ENCODE results near the gene MIB1. TPM values are rescaled to one million over a fixed set of nuclear protein-coding genes. Genes with fewer than 3 reads are reported as not detected.
A peak's percentile ranks its signal among the peaks of the same experiment; 100 is the strongest.
"Not testable (repeated sequence)": the region's sequence is repeated elsewhere in the genome, so short reads cannot be mapped to it uniquely, and the experiment has no call there.

Gene MIB1
- polyA plus RNA-seq, 3 donors from 2014 or later = 1.9 to 6.4 (median 5.0) TPM

DNA sequence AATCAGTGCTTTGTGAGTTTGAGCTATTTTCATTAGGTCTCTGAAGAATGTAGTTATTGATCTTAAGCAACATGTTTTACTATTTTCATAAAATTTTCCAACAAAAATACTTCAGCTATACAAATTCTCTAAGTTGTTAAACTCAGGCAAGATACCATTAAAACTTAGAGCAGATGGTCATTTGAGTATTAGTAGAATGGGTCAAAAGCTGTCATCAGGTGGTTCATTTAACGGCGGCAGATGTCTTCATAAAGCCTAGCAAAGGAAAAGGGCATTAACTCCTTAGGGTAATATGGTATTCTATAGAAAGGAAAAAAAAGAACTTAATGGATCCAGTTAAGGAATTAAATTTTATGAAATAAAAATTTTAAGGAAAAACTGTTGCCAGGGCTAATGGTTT is 19.2 kb downstream of the MIB1 start:
- H3K27ac Mint-ChIP-seq = peak overlapping the region in 1 of 6 donors; percentile 7
- no peak overlapping the region for H3K4me3 Mint-ChIP-seq
- peaks cover 11 to 47% of the 10 kb centered on the region in 2 donors for H3K4me1 Mint-ChIP-seq
- no peak for DNase-seq
- H3K9me3 Mint-ChIP-seq = no peaks in the 10 kb centered on the region
- H3K36me3 Mint-ChIP-seq = no peaks in the 10 kb centered on the region
- peaks cover 0 to 1% (median 0%) of the 10 kb centered on the region in 3 donors for H3K27me3 Mint-ChIP-seq (ENCODE audit: low read depth in 3 of 3)

DNA sequence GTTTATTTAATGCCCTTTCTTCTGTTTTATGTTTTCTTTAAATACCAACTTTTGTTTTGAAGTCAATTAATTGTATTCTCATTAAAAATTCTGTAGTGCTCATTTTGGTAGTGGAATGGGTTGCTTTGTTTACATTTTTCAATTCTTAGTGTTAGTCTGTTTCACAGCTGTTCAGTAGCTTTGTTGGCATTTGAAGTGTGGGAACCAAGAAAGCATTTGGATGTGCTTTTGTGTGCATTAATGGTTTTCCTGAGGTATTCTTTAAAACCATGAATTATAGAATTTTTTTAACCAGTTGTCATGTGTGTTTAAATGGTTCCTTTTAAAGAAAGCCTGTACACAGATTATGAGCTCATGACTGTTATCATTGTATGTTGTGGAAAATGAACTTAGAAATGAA is 19.7 kb downstream of the MIB1 start:
- peaks cover 0 to 2% (median 0%) of the 10 kb centered on the region in 3 donors for H3K36me3 Mint-ChIP-seq
- DNase-seq = no peak
- H3K9me3 Mint-ChIP-seq = no peaks in the 10 kb centered on the region
- H3K4me1 Mint-ChIP-seq = peaks cover 11 to 46% of the 10 kb centered on the region in 2 donors
- no peak overlapping the region for H3K4me3 Mint-ChIP-seq
- H3K27ac Mint-ChIP-seq = peak overlapping the region in 1 of 6 donors; percentile 41
- peaks cover 0 to 1% (median 0%) of the 10 kb centered on the region in 3 donors for H3K27me3 Mint-ChIP-seq (ENCODE audit: low read depth in 3 of 3)

DNA sequence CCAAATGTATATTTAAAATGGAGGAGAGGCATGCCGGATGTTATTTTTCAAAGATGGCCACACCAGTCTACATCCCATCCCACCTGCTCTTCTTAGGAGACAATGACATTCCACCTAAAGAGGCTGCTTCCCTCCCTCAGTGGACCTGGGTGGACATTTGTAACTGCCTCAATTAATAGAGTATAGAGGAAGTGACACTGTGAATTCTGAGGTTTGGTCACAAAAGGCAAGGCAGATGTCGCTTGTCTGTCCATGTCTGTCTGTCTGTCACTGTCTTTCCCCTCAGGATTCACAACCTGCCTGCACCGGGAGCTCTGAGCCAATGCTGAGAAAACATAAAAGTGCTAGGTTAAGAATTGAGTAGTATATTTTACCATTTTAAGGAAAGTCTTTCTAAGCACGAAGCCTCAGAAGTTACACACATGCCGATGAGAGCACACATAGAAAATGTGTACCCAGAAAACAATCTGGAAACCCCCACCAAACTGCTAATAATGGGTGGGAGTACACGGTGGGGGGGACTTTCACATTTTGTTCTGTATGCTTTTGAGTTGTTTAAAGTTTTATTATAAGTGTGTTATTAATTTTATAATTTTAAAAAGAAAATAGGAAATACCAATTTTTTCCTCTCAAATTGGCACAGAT is 21.0 kb downstream of the MIB1 start:
- Mint-ChIP-seq H3K27me3 (ENCODE audit: low read depth in 3 of 3) (peaks cover 0 to 2% (median 1%) of the 10 kb centered on the region in 3 donors), H3K27ac (peak overlapping the region in 1 of 6 donors; percentile 41), H3K36me3 (peaks cover 5 to 14% (median 9%) of the 10 kb centered on the region in 3 donors), H3K4me3 (peak overlapping the region in 1 of 5 donors; percentile 27), H3K4me1 (peaks cover 11 to 46% of the 10 kb centered on the region in 2 donors), H3K9me3 (no peaks in the 10 kb centered on the region)
- no peak for DNase-seq

DNA sequence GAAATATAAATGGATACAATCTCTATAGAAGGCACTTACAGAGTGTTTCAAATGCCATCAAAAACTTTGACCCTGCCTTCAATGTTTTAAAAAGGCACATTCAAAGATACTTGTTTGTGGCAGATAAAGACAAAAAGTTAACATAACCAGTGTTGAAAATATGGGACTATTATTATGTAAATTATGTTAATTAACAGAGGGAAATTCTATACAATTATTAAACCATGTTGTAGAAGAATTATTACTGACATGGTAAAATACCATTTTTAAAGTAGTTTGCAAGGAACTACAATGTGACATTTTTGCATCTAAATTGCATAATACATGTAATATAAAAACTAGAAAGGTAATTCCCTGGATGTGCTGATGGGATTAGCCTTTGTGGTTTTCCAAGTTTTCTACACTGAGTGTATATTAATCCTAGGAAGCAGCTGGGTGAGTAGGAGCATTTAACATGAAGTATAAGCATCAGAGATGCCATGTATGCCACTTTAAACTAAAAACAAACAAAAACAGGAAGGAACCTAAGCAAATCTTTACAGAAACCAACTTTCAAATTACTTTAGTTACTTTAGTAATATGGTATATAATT is 21.7 kb downstream of the MIB1 start:
- peaks cover 11 to 46% of the 10 kb centered on the region in 2 donors for H3K4me1 Mint-ChIP-seq
- no peak overlapping the region for H3K27ac Mint-ChIP-seq

DNA sequence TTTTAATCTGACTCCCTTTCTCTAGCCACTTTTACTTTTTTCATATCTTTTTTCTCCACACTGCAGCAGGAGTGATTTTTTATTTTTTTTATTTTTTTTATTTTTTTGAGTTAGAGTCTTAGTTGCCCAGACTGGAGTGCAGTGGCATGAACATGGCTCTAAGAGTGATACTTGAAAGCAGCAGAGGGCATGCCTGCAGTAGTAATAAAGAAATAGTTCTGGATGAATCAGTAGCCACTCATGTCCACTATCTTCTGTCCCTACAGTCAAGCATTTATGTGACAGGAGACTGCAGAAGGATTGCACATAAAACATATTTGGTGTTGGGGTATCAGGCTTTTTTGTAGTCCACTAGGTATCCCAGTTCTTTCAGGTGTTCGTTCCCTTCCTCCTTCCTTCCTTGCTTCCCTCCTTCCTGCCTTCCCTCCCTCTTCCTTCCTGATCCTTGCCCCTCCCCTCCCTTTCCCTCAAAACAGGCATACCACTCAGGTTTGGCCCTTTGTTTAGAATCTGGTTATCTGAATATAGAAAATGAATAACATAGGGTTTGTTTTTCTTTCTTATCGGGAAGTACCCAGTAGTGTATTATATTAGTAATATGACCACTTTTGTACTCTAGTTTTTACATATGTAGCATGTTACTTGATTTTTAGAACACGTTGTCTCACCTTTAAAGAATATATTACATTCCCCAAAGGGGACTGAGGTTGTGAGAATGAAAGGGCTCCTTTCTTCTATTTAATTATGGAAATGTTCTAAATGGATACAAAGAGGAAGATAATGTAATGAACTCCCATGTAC is 23.5 kb downstream of the MIB1 start:
- peaks cover 17 to 31% (median 20%) of the 10 kb centered on the region in 3 donors for H3K36me3 Mint-ChIP-seq
- H3K4me1 Mint-ChIP-seq = peaks cover 11 to 40% of the 10 kb centered on the region in 2 donors
- peaks cover 0 to 2% (median 1%) of the 10 kb centered on the region in 3 donors for H3K27me3 Mint-ChIP-seq (ENCODE audit: low read depth in 3 of 3)
- H3K9me3 Mint-ChIP-seq = no peaks in the 10 kb centered on the region
- no peak overlapping the region for H3K4me3 Mint-ChIP-seq
- no peak overlapping the region for H3K27ac Mint-ChIP-seq
- no peak for DNase-seq

More for the DNA sequence above, 21.7 kb downstream of the MIB1 start:
- no peaks in the 10 kb centered on the region for H3K9me3 Mint-ChIP-seq
- H3K27me3 Mint-ChIP-seq (ENCODE audit: low read depth in 3 of 3) = peaks cover 0 to 2% (median 1%) of the 10 kb centered on the region in 3 donors
- H3K36me3 Mint-ChIP-seq = peaks cover 9 to 21% (median 11%) of the 10 kb centered on the region in 3 donors
- no peak for DNase-seq
- H3K4me3 Mint-ChIP-seq = no peak overlapping the region

DNA sequence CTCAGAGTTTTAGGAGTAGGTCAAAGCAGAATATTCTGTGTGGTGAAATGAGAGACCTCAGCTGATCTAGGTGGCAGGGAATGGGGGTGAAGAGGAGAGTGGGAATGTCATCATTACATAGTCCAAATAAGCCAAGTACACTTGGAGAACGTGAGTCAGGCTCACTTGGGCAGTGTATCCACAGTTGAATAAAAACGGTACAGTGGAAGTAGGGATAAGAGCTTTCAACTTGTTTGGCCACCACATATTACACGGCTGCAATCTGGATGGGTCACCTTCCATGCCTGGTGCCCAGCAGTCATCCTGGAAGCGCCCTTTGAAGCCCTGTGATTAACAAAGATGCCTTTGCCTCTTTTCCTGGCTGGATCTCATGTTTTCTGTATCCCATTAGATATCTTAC is 28.6 kb downstream of the MIB1 start:
- Mint-ChIP-seq H3K4me1 (no peaks in the 10 kb centered on the region), H3K27ac (no peak overlapping the region), H3K4me3 (no peak overlapping the region), H3K27me3 (ENCODE audit: low read depth in 3 of 3) (peaks cover 0 to 2% (median 0%) of the 10 kb centered on the region in 3 donors), H3K36me3 (peaks cover 24 to 48% (median 35%) of the 10 kb centered on the region in 3 donors), H3K9me3 (no peaks in the 10 kb centered on the region)
- no peak for DNase-seq

DNA sequence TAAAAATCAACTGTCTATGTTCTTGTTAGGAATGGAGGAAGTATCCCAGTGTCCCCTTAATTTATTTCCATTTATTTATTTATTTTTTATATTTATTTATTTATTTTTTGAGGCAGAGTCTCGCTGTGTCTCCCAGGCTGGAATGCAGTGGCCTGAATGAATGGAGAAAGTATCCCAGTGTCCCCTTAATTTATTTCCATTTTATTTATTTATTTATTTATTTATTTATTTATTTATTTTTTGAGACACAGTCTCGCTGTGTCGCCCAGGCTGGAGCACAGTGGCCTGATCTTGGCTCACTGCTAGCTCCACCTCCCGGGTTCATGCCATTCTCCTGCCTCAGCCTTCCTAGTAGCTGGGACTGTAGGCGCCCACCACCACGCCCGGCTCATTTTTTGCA is 34.1 kb downstream of the MIB1 start:
- no peak overlapping the region for H3K27ac Mint-ChIP-seq
- no peaks in the 10 kb centered on the region for H3K4me1 Mint-ChIP-seq
- H3K27me3 Mint-ChIP-seq (ENCODE audit: low read depth in 3 of 3) = peaks cover 0 to 3% (median 0%) of the 10 kb centered on the region in 3 donors
- no peak for DNase-seq
- no peaks in the 10 kb centered on the region for H3K9me3 Mint-ChIP-seq
- peaks cover 8 to 29% (median 18%) of the 10 kb centered on the region in 3 donors for H3K36me3 Mint-ChIP-seq
- H3K4me3 Mint-ChIP-seq = no peak overlapping the region

DNA sequence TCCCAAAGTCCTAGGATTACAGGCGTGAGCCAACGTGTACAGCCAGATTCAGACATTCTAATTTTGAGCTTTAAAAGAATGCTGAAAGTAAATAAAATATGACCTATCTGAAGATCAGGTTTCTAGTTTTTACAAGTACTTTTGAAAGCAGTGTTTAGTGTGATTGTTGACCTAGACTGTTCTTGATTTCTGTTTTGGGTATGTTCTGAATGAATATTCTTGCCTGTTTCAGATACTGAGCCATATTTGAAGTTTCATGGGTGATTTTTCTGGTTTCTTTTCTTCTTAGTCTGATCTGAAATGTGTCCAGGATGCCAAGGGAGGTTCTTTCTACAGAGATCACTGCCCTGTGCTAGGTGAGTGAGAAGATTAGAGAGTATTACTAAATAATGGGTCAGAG is 37.2 kb downstream of the MIB1 start:
- Mint-ChIP-seq H3K36me3 (peaks cover 17 to 37% (median 30%) of the 10 kb centered on the region in 3 donors), H3K27me3 (ENCODE audit: low read depth in 3 of 3) (peaks cover 0 to 3% (median 0%) of the 10 kb centered on the region in 3 donors), H3K9me3 (no peaks in the 10 kb centered on the region), H3K4me1 (no peaks in the 10 kb centered on the region), H3K27ac (peak overlapping the region in 3 of 6 donors; percentile 15 to 63 (median 27)), H3K4me3 (no peak overlapping the region)
- DNase-seq = no peak

DNA sequence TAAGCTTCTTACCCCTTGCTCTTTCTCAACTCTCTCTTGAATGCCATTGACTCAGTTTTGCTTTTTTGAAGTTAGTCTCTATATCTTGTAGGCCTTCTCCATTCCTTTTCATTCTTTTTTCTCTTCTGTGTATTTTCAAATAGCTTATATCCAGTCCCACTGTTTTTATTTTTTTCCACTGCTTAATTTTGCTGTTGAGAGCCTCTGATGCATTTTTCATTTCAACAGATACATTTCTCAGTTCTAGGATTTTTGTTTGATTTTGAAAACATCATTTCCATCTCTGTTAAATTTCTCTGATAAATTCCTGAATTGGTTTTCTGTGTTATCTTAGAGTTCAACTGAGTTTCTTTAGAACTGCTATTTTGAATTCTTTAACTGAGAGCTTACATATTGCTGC is 45.9 kb downstream of the MIB1 start:
- Mint-ChIP-seq H3K4me3 (no peak overlapping the region), H3K36me3 (peaks cover 55 to 64% (median 57%) of the 10 kb centered on the region in 3 donors), H3K27me3 (ENCODE audit: low read depth in 3 of 3) (peaks cover 0 to 2% (median 1%) of the 10 kb centered on the region in 3 donors), H3K4me1 (no peaks in the 10 kb centered on the region), H3K9me3 (peaks cover 3 to 27% (median 20%) of the 10 kb centered on the region in 6 donors), H3K27ac (no peak overlapping the region)
- no peak for DNase-seq

DNA sequence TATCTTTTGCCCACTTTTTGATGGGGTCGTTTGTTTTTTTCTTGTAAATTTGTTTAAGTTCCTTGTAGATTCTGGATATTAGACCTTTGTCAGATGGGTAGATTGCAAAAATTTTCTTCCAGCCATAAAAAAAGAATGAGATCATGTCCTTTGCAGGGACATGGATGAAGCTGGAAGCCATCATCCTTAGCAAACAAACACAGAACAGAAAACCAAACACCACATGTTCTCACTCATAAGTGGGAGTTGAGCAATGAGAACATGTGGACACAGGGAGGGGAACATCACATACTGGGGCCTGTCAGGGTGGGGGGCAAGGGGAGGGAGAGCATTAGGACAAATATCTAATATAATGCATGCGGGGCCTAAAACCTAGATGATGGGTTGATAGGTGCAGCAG is 55.5 kb downstream of the MIB1 start:
- H3K27ac Mint-ChIP-seq = peak overlapping the region in 1 of 6 donors; percentile 23

DNA sequence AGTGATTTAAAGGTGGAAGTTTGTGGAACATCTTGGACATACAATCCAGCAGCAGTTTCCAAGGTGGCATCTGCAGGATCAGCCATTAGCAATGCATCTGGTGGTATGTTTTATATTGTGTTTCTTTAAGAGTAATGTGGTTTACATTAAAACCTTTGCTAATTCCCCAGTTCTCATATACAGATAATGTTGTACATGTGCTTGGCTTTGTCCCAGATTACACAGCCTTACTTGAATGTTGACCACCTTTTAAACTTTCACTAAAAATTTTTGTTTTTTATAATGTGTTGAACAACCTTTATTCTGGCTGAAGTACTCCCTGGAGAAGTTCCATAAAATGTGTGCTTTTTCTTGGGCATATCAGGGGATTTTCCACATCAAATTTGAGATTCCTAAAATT is 57.5 kb downstream of the MIB1 start:
- Mint-ChIP-seq H3K4me3 (no peak overlapping the region), H3K9me3 (no peaks in the 10 kb centered on the region), H3K36me3 (peaks cover 23 to 28% (median 24%) of the 10 kb centered on the region in 3 donors), H3K4me1 (peaks cover 0 to 5% of the 10 kb centered on the region in 2 donors), H3K27ac (no peak overlapping the region), H3K27me3 (ENCODE audit: low read depth in 3 of 3) (no peaks in the 10 kb centered on the region)
- DNase-seq = no peak

More for the DNA sequence above, 55.5 kb downstream of the MIB1 start:
- H3K36me3 Mint-ChIP-seq = peaks cover 18 to 24% (median 21%) of the 10 kb centered on the region in 3 donors
- H3K4me3 Mint-ChIP-seq; H3K4me1 Mint-ChIP-seq; DNase-seq; H3K9me3 Mint-ChIP-seq; H3K27me3 Mint-ChIP-seq (ENCODE audit: low read depth in 3 of 3): not testable (repeated sequence)

DNA sequence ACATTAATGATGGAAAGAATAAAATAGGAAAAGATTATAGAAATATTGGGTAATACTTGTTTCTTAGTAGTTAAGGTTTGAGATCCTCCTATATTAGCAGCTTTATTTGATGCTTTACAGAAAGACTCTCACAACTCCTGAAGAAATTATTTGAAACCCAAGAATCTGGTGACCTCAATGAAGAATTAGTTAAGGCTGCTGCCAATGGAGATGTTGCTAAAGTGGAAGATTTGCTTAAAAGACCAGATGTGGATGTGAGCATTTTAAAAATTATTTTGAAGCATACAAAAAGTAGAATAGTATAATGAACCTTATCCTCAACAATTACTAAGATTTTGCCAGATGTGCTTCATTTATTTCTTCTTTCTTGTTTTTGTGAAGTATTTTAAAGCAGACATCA is 59.1 kb downstream of the MIB1 start:
- Mint-ChIP-seq H3K36me3 (peaks cover 19 to 38% (median 26%) of the 10 kb centered on the region in 3 donors), H3K4me1 (peaks cover 0 to 5% of the 10 kb centered on the region in 2 donors), H3K27me3 (ENCODE audit: low read depth in 3 of 3) (no peaks in the 10 kb centered on the region), H3K4me3 (no peak overlapping the region), H3K9me3 (no peaks in the 10 kb centered on the region), H3K27ac (peak overlapping the region in 1 of 6 donors; percentile 45)
- DNase-seq = no peak

DNA sequence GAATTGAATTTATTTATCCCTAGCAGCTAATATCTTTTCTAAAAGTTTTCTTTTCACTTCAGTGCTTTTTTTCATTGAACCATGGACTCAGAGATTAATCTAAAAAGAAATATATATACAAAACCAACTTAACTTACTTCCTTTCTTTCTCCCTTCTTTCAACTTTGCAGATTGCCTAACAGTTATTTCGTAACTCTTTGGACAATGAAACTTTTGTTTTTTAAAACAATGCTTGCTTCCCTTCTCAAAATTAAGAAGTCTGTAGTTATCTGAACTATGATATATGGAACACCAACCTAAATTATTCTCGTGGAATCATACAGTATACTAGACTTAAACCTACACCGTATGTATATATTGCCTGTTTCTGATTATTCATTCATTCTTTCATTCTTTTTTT is 62.9 kb downstream of the MIB1 start:
- no peak overlapping the region for H3K4me3 Mint-ChIP-seq
- peaks cover 17 to 34% (median 32%) of the 10 kb centered on the region in 3 donors for H3K36me3 Mint-ChIP-seq
- peaks cover 0 to 1% (median 0%) of the 10 kb centered on the region in 3 donors for H3K27me3 Mint-ChIP-seq (ENCODE audit: low read depth in 3 of 3)
- no peak overlapping the region for H3K27ac Mint-ChIP-seq
- H3K9me3 Mint-ChIP-seq = no peaks in the 10 kb centered on the region
- DNase-seq = no peak
- H3K4me1 Mint-ChIP-seq = no peaks in the 10 kb centered on the region

Measured in immature natural killer cell (primary cell).